ENCODE measurements around the gene C4B. TPM values are rescaled to one million over a fixed set of nuclear protein-coding genes. Genes with fewer than 3 reads are reported as not detected.
A peak's percentile ranks its signal among the peaks of the same experiment; 100 is the strongest.

C4B gene
- total and polyA plus RNA-seq, 9 of the 15 experiments (the other 6 are each of a cell fraction or from before 2014, with no cell fraction given) = 0.32 to 8.8 (median 5.4) TPM

DNA sequence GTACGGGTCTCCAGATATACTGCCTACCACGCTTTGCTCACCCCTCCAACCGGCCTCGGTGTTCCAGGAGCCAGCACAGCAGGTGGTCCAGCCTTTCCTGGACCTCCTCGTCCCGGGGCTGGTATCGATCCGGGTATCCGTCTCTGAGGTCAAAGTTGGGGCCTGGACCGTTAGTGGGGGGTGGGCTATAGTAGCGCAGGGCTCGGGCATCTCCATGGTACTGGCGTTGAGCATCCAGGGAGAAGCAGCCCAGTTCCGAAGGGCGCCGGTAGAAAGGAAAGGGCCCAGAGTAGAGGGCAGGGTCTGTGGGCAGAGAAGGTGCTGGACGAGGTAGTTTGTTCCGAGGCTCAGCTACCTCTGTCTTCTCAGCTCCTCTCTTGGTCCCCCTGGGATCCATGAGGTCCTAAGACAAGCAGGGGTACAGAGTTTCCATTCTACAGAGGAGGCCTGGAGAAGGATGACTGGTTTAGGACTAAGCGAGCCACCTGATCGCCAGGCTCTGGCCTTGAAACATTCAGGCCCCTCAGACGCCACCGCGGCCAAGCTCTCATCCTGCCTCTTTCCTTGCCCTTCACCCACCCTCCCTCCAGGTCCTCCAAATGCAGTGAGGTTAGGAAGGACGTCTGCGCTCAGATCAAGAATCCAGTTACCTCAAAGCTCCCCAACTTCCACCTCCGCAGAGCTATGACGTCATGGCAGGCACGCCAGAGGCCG is 43.2 kb upstream of the C4B start (continued):
- TF ChIP-seq, protein P1, sequence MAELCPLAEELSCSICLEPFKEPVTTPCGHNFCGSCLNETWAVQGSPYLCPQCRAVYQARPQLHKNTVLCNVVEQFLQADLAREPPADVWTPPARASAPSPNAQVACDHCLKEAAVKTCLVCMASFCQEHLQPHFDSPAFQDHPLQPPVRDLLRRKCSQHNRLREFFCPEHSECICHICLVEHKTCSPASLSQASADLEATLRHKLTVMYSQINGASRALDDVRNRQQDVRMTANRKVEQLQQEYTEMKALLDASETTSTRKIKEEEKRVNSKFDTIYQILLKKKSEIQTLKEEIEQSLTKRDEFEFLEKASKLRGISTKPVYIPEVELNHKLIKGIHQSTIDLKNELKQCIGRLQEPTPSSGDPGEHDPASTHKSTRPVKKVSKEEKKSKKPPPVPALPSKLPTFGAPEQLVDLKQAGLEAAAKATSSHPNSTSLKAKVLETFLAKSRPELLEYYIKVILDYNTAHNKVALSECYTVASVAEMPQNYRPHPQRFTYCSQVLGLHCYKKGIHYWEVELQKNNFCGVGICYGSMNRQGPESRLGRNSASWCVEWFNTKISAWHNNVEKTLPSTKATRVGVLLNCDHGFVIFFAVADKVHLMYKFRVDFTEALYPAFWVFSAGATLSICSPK (IDR thresholded peaks at IDR 0.05; ENCODE audit: borderline replicate concordance) = no peak
- TF ChIP-seq, protein P2, sequence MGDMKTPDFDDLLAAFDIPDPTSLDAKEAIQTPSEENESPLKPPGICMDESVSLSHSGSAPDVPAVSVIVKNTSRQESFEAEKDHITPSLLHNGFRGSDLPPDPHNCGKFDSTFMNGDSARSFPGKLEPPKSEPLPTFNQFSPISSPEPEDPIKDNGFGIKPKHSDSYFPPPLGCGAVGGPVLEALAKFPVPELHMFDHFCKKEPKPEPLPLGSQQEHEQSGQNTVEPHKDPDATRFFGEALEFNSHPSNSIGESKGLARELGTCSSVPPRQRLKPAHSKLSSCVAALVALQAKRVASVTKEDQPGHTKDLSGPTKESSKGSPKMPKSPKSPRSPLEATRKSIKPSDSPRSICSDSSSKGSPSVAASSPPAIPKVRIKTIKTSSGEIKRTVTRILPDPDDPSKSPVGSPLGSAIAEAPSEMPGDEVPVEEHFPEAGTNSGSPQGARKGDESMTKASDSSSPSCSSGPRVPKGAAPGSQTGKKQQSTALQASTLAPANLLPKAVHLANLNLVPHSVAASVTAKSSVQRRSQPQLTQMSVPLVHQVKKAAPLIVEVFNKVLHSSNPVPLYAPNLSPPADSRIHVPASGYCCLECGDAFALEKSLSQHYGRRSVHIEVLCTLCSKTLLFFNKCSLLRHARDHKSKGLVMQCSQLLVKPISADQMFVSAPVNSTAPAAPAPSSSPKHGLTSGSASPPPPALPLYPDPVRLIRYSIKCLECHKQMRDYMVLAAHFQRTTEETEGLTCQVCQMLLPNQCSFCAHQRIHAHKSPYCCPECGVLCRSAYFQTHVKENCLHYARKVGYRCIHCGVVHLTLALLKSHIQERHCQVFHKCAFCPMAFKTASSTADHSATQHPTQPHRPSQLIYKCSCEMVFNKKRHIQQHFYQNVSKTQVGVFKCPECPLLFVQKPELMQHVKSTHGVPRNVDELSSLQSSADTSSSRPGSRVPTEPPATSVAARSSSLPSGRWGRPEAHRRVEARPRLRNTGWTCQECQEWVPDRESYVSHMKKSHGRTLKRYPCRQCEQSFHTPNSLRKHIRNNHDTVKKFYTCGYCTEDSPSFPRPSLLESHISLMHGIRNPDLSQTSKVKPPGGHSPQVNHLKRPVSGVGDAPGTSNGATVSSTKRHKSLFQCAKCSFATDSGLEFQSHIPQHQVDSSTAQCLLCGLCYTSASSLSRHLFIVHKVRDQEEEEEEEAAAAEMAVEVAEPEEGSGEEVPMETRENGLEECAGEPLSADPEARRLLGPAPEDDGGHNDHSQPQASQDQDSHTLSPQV (IDR thresholded peaks at IDR 0.05) = 0 out of 2 replicates have a peak, but pooled peaks have one; percentile 60
- TF ChIP-seq TBP (optimal IDR thresholded peaks at IDR 0.05; ENCODE audit: low read depth, low read length) = peak; percentile 46
- peak; percentile 75; the same call in 1 of the 2 replicates for TF ChIP-seq ZNF408 (CRISPR knock-in tag; IDR thresholded peaks at IDR 0.05; ENCODE audit: low read depth)
- TF ChIP-seq, protein P3, sequence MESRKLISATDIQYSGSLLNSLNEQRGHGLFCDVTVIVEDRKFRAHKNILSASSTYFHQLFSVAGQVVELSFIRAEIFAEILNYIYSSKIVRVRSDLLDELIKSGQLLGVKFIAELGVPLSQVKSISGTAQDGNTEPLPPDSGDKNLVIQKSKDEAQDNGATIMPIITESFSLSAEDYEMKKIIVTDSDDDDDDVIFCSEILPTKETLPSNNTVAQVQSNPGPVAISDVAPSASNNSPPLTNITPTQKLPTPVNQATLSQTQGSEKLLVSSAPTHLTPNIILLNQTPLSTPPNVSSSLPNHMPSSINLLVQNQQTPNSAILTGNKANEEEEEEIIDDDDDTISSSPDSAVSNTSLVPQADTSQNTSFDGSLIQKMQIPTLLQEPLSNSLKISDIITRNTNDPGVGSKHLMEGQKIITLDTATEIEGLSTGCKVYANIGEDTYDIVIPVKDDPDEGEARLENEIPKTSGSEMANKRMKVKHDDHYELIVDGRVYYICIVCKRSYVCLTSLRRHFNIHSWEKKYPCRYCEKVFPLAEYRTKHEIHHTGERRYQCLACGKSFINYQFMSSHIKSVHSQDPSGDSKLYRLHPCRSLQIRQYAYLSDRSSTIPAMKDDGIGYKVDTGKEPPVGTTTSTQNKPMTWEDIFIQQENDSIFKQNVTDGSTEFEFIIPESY (CRISPR knock-in tag; IDR thresholded peaks at IDR 0.05) = peak; percentile 78
- TF ChIP-seq ZNF76 (CRISPR knock-in tag; IDR thresholded peaks at IDR 0.05; ENCODE audit: borderline replicate concordance) = peak; percentile 94; the same call in 1 of the 2 replicates
- peak; percentile 20; the same call in 1 of the 2 replicates for TF ChIP-seq ZNF785 (CRISPR knock-in tag; IDR thresholded peaks at IDR 0.05)
- 0 out of 2 replicates have a peak, but pooled peaks have one; percentile 21 for TF ChIP-seq KLF10 (CRISPR knock-in tag; IDR thresholded peaks at IDR 0.05)
- TF ChIP-seq ZNF583 (CRISPR knock-in tag; IDR thresholded peaks at IDR 0.05) = peak; percentile 86
- TF ChIP-seq, protein P4, sequence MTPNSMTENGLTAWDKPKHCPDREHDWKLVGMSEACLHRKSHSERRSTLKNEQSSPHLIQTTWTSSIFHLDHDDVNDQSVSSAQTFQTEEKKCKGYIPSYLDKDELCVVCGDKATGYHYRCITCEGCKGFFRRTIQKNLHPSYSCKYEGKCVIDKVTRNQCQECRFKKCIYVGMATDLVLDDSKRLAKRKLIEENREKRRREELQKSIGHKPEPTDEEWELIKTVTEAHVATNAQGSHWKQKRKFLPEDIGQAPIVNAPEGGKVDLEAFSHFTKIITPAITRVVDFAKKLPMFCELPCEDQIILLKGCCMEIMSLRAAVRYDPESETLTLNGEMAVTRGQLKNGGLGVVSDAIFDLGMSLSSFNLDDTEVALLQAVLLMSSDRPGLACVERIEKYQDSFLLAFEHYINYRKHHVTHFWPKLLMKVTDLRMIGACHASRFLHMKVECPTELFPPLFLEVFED (CRISPR knock-in tag; conservative IDR thresholded peaks at IDR 0.05) = peak; percentile 84; the same call in 1 of the 2 replicates
- peak; percentile 59; the same call in 1 of the 2 replicates for TF ChIP-seq NFIX (CRISPR knock-in tag; IDR thresholded peaks at IDR 0.05; ENCODE audit: low read depth)
- TF ChIP-seq, protein P5, sequence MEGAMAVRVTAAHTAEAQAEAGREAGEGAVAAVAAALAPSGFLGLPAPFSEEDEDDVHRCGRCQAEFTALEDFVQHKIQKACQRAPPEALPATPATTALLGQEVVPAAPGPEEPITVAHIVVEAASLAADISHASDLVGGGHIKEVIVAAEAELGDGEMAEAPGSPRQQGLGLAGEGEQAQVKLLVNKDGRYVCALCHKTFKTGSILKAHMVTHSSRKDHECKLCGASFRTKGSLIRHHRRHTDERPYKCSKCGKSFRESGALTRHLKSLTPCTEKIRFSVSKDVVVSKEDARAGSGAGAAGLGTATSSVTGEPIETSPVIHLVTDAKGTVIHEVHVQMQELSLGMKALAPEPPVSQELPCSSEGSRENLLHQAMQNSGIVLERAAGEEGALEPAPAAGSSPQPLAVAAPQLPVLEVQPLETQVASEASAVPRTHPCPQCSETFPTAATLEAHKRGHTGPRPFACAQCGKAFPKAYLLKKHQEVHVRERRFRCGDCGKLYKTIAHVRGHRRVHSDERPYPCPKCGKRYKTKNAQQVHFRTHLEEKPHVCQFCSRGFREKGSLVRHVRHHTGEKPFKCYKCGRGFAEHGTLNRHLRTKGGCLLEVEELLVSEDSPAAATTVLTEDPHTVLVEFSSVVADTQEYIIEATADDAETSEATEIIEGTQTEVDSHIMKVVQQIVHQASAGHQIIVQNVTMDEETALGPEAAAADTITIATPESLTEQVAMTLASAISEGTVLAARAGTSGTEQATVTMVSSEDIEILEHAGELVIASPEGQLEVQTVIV (CRISPR knock-in tag; IDR thresholded peaks at IDR 0.05; ENCODE audit: borderline replicate concordance) = peak; percentile 64; the same call in 1 of the 2 replicates
- TF ChIP-seq ARID1B (IDR thresholded peaks at IDR 0.05) = no peak
- no peak for TF ChIP-seq BCL6 (CRISPR knock-in tag; IDR thresholded peaks at IDR 0.05)
- TF ChIP-seq SP2 (IDR thresholded peaks at IDR 0.05; ENCODE audit: extremely low read depth, low read depth, low read length, poor library complexity, severe bottlenecking) = no peak

Data from K562 (cell line).